NCI-H187 treated with DMSO at 0.1 percent for 48 hours (cell line): ENCODE results near the gene ANGEL2.

ENCODE experiments used
- DNase-seq: peaks from one replicate; lab custom pipeline; 2025; lab: John Stamatoyannopoulos, UW

Gene ANGEL2

DNA sequence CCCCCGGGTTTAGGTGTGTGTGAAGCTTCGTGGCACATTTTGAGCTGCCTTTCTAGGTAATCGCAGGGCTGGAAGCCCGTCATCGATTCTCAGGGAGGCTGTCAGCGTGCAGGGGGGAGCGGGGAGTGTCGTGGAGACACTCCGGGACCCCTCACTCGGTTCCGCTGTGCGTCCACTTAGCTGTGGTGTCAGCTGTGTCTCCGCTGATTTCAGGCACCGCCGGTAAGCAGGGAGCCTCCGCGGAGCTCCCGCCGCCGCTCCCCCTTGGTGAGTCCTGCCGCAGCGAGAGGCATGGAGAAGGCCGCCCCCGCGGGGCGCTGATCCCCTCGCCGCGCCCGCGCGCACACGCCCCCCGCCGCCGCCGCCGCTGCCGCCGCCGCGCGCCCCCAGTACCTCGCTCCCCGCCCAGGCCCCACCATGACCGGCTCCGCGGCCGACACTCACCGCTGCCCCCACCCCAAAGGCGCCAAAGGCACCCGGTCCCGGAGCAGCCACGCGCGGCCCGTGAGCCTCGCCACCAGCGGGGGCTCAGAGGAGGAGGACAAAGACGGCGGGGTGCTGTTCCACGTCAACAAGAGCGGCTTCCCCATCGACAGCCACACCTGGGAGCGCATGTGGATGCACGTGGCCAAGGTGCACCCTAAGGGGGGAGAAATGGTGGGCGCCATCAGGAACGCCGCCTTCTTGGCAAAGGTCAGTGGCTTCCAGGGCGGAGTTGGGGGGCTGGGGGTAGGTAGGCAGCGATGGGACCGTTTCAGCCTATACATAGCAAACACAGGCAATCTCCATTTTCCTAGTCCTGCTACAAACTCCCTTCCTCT, 64.3 kb downstream of the ANGEL2 start:
- no peak for DNase-seq

DNA sequence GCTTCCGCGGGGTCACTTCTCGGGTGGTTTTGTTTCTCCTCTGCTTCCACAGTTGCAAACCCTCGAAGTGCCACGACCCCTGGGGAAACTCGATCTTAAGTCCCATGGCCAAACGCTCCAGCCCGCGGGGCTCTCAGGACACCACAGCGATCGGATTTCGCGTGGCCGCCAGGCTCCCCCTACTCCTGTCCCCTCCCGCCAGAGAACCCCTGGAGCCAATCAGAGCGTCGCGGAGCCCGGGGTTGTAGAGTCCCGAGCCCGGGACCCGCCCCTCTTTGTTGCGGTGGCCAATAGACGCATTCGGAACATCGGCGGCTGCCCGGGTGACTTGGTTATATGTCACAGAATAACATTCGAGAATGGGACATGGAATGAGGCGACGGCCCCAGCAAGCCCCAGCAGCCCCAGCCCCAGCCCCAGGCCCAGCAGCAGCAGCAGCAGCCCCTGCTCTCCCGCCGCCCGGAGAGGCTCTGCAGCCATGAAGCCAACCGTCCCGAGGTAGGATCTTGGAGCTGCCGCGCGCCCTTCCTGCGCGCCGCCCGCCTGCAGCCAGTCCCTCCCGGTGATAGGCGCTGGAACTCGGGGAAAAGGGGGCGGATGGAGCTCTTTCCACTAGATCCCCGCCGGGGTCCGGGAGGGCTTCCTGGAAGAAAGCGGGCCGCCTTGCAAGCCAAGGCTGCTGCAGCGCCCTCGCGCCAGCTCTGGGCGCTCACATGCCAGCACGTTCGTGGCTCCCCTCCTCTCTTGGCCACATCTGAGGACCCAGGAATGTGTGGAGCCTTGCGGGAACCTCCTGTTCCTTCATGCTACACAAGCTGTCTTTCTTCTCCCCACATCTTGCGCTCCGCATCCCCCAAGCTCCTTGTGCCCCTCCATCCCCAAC, 65.2 kb downstream of the ANGEL2 start, which contains the start of gene VASH2:
Gene VASH2, plus strand, starts transcription at position 299 of the 883 bp plus-strand sequence. CDS start 1,002 bp downstream, outside the sequence.
- DNase-seq: peak; percentile 53

DNA sequence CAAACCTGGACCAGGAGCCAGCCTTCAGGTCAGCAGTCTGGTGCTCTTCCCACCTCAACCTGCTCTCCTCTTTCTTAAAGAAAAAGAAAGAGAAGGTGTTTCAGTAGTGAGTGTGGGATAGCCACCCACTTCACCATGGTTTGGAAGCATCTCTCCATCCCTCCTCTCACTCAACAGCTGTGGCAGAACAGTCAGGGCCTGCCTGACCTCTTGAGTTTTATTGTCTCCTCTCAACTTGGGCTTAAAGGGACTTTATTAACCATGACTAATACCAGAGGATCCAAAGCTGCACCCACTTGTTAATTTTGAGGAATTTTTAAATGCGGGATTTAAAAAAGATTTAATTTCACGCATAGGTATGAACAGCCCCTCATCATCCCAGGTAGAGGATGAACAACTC, 65.9 kb downstream of the ANGEL2 start:
- DNase-seq: no peak

DNA sequence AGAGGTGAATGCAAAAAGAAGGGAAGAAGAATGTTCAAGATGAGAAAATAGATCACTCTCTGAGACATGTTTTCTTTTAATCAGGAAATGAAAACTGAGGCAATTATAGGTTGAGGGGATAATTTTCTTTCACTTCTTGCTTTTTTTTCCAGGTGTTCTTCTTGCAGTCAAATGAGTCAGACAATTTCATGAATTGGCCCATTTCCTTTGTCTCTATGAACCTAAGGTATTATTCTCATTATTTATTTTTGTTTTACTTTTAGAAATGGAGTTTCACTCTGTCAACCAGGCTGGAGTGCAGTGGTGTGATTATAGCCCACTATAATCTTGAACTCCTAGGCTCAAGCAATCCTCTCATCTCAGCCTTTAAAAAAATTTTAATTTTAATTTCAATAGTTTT, 68.8 kb downstream of the ANGEL2 start:
- DNase-seq: no peak

DNA sequence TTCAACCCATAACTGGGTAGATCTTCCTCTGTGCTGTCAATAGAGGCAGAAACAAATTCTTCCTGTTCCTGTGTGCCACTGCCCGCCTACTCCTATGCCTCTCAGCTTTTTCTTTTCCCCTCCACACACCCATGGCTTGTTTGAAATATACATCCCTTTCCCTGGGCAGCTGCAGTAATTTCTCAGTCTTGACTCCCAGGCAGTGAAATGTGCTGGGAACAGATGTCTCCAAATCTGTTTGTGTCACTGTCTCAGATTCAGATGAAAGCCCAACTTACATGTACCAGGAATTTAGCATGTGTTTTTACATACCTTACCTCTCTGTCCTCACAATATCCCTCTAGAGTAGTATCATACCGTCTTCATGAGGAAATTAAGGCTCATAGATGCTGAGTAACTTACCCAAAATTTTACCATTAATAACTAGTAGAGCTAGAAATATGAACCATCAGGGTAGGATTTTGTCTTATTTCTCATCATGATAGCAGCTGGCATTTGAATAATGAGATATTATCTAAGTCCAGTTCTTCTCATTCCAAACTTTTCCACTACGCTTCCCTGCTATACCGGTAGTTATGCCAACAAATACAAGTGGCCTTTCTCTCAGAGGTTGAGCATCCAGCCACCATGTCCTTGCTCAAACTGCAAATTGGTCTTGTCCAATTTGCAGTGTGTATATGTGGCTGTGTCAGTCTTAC, 70.1 kb downstream of the ANGEL2 start:
- DNase-seq: no peak

DNA sequence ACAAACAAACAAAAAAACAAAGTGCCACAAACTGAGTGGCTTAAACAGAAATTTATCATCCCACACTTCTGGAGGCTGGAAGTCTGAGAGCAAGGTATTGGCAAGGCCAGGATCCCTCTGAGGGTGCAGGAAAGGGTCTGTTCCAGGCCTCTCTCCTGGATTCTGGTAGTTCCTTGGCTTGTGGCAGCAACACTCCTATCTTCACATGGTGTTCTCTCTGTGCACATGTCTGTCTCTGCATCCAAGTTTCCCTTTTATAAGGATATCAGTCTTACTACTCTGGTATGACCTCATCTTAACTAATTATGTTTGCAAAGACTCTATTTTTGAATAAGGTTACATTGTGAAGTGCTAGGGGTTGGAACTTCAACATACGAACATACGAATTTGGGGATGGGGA, 70.6 kb downstream of the ANGEL2 start:
- DNase-seq: no peak

DNA sequence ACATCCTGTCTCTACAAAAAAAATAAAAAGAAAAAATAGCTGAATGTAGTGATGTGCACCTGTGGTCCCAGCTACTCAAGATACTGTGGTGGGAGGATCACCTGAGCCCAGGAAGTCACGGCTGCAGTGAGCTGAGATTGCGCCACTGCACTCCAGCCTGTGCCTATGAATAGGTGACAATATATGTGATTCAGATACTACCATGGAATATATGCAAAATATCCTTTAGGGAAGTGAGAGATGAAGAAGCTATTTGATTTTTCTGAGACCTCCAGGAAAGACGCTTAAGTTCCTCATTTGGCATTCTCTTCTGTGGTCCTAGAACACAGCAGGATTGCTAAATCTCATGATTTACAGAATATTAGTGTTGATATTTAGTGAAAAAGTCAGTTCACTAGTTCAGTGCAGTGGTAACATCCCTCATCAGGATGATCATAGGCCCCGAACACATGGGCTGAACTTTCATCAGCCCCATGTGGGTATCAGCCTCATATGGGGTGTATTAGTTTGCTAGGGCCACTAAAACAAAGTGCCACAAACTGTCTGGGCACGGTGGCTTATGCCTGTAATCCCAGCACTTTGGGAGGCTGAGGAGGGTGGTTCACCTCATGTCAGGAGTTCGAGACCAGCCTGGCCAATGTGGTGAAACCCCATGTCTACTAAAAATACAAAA, 71.3 kb downstream of the ANGEL2 start:
- DNase-seq: no peak

DNA sequence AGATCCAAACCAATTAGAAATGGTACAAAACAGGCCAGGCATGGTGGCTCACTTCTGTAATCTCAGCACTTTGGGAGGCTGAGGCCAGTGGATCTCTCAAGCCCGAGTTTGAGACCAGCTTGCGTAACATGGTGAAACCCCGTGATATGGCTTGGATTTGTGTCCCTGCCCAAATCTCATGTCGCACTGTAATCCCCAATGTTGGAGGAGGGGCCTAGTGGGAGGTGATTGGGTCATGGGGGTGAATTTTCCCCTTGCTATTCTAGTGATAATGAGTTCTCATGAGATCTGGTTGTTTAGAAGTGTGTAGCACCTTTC, 72.3 kb downstream of the ANGEL2 start:
- no peak for DNase-seq

DNA sequence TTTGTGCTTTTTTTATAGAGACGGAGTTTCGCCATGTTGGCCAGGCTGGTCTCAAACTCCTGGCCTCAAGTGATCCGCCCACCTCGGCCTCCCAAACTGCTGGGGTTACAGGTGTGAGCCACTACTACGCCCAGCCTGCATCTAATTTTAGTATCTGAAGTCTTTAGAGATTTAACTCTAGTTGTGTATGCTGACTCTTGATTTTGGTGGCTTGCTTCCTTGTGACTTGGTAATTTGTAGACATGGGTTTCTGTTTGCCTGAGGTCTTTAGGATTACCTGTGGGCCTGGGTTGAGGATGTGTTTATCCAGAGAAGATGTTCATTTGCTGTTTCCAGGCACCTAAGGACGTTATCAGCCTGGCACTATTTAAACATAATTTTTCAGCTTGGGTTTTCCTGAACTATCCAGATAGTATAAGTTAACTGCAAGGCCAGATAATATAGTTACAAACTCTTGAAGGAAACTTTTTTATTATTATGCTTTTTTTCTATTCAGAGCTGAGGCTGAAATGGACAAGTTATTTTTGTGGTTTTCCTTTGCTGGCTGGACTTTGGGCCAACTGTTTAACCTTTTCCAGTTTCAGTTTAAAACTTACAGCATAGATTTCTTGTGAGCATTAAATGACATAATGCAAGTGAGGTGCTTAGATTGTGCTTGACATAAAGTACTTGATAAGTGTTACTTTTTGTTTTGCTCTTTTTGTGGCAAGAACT, 72.8 kb downstream of the ANGEL2 start:
- DNase-seq: no peak
